ACHN (cell line): ENCODE data around the gene RRN3.
"Not testable (repeated sequence)": the region's sequence is repeated elsewhere in the genome, so short reads cannot be mapped to it uniquely, and the experiment has no call there.

Experiments used
- DNase-seq: peaks from one replicate; pipeline ENCODE4 v3.0.0-alpha.2; 2015
- in situ Hi-C: cut with HindIII; loops from 2 replicates; pipeline ENCODE4 v1.10.0; 2017; ENCODE audit warnings: low sequenced_read_pairs, low pct_ligation_motif_present, low pct_unique_long_range_greater_than_20kb

Gene RRN3

DNA sequence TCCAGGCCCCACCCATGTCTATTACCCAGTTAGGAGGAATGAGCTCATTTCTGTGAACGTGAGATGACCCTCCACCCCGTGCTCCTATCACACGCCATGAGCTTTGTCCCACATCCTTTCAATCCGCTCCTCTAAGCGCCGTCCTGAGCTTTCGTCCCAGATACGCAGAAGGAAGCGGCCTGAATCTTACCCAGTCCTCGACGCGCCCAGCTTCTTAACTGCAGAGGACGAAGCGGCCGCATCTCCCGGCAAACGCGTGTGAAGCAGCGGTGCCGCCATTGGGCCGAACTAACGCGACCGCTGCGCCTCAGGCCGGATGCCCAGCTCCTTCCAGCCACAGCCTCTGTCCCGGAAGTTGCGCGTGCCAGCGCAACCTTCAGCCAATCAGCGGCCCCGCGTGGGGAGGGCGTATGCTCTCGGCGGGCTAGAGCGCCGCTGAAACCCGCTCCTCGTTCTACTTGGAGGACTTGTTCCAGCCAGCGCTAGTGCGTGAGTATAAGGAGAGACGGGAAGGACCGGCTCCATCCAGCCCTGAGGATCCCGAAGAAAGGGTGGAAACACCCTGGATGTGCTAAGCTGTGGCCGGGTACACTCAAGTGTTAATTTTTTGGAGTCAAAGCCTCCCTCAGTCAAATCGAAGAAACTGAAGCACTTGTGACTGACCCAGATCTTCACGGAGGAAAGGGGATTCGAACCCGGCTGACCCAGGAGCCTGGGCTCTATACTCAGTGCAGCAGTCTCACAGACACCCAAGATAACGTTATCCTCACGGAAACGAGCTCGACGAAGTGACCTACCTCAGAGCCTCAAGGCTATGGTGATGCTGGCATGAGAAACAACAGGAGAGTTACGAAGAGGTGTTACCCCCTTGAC is at the start of gene RRN3:
TSS of gene RRN3 (minus strand) at position 318 of the 873 bp plus-strand sequence. CDS start at position 279, 39 bp downstream.
- in situ Hi-C loops = not testable (repeated sequence)
- DNase-seq = peak; percentile 95

- in situ Hi-C loops, DNase-seq: not testable (repeated sequence)
Measured at GRCh38 chr16:15143601-15144091, 49.6 kb upstream of the RRN3 start.

DNA sequence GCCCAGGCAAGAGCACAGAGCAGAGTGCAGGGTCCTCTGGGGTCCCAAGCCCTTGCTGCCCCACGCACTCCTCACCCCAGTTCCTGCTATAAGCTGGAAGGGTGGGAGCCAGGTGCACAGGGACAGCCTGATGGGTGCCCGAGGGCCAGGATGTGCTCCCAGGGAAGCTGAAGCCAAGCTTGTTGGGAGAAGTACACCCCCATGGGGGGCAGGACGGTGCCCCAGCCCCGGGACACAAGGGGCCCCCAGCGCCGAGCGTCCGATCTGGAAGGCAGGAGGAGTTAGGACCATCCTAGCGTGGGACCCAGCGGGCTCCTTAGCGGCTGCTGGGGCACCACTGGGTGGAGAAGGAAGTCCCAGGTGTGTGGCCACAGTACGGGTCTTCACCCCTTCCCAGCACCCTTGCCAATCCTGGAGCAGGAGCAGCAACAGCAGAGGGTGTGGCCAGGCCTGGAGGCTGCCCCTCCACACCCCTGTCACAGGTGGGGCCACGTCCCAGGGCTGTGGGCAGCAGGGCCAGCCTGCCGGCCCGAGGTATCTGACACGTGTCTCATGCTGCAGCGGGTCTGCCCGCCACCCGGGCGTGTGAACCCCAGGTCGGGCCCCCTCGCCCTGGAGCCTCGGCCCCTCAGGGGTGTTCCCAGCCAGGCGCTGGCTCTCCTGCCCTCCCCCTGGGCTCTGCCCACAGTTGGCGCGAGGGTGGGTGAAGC is 49.0 kb upstream of the RRN3 start:
- in situ Hi-C loops, DNase-seq: not testable (repeated sequence)

DNA sequence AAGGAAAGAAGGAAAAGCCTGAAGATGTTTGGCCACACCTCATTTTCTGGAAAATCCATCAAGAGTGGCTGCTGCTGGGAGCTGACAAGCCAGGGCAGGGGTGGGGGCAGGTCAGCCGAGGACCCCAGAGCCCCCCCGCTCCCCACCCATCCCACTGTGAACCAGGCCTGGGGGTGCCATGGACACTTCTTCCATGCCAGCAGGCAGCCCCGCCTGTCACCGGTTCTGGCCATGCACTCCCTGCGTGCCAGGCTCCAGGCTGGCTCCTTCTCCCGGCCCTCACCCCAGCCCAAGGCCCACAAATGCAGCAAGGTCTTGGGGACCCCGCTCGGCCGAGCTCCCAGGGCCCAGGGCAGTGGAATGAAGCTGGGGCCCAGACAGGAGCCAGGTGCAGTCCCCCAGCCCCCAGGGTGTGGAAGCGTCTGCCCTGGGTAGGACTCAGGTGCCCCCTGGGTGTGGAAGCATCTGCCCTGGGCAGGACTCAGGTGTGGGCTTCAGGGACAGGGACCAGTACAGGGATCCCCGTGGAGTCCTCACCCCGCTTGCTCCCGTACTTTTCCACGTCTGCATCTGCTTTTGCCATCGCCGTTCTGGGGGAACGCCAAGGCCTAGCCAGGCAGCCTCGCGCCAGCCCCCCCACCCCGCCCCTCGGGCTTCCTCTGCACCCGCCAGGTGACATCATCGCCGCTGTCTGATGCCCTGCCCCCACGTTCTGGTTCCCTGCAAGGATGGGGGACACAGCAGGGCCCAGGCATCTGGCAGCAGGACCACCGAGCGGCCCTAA is 48.2 kb upstream of the RRN3 start:
- in situ Hi-C loops, DNase-seq: not testable (repeated sequence)

- in situ Hi-C loops = no loop called here
- DNase-seq = no peak
Measured at GRCh38 chr16:15141586-15141985, 47.5 kb upstream of the RRN3 start.

- in situ Hi-C loops, DNase-seq: not testable (repeated sequence)
Measured at GRCh38 chr16:15140444-15141365, 46.6 kb upstream of the RRN3 start.

GRCh38 chr16:15137514-15137913 is 43.4 kb upstream of the RRN3 start:
- in situ Hi-C loops, DNase-seq: not testable (repeated sequence)

GRCh38 chr16:15135483-15136360 is 41.6 kb upstream of the RRN3 start:
- DNase-seq, in situ Hi-C loops: not testable (repeated sequence)

DNA sequence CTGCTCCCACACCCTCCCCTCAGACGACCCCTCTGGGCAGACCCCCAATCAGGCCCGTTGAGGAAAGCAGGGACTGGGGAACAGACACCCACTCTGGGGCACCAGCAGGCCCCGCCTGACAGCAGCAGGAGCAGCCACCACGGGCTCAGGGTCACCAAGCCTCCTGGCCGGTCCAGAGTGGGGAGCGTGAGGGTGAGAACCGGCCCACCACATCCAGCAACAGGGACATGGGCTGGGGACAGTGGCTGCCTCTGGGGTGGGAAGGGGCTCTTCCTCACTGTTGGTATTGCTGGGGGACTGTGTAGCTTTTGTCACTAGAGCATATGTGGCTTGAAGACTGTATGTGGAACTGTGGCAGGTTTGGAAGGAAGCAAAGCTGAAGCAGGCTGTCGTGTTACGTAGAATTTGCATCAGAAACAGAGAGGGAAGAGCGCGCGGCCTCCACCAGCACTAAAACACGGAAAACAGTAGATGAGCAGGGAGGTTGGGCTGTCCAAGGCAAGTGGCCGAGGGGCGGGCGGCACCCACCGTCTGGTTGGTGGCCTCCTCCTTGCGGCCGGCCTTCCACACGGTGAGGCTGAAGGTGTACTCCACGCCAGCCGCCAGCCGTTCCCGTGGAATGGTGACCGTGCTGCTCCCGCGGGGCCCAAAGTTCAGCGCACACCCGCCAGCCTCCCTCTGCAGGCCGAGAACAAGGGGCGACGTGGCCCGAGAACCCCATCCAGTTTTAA is 40.8 kb upstream of the RRN3 start:
- DNase-seq, in situ Hi-C loops: not testable (repeated sequence)

DNA sequence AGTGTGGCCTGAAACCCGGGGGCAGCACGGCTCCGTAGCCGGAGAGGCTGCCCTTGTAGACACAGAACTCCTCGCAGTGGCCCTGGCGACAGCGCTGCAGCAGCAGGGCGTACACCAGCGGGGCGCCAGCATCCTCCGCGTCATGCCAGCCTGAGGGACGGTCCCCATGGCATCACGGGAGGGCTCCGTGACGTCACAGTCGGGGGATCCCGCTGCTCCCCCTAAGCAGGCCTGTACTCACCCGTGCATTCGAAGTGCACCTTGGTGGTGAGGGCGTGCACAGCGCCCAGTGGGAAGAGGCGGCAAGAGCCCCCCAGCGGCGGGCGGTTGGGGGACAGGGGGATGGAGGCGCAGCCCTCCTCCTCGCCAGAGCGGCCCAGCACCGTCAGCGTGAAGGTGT is 39.5 kb upstream of the RRN3 start:
- DNase-seq, in situ Hi-C loops: not testable (repeated sequence)

DNA sequence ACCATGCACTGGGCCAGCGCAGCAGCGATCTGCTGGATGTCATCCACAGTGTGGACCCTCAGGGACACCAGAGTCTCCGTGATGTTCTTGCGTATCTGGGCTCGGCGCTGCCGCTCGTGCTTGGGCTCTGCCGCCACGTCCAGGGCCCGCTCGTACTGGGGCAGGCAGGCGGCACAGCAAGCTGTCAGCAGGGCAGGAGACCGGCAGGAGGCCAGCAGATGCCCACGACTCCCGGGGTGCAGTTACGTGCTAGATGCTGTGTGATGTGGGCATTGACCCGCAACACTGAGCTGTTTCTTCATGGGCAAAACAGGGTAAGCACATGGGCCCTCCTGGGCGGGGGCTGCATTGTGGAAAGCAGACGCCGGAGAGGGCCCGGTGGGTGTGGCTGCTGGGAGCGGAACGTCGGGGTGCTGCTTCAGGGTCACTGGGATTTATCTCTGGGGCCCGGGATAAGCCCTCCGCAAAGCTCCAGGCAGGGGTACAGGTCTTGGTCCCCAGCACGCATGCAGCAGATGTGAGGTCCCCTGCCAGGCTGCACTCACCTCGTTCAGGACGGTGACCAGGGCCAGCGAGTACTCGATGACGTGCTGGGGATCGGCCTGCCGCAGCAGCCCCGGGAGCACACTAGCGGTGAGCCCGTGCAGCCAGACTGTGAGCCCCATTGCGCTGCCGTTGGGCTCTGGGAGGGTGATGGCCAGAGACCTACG is 38.8 kb upstream of the RRN3 start:
- in situ Hi-C loops, DNase-seq: not testable (repeated sequence)

- in situ Hi-C loops, DNase-seq: not testable (repeated sequence)
Measured at GRCh38 chr16:15130943-15131700, 37.0 kb upstream of the RRN3 start.

DNA sequence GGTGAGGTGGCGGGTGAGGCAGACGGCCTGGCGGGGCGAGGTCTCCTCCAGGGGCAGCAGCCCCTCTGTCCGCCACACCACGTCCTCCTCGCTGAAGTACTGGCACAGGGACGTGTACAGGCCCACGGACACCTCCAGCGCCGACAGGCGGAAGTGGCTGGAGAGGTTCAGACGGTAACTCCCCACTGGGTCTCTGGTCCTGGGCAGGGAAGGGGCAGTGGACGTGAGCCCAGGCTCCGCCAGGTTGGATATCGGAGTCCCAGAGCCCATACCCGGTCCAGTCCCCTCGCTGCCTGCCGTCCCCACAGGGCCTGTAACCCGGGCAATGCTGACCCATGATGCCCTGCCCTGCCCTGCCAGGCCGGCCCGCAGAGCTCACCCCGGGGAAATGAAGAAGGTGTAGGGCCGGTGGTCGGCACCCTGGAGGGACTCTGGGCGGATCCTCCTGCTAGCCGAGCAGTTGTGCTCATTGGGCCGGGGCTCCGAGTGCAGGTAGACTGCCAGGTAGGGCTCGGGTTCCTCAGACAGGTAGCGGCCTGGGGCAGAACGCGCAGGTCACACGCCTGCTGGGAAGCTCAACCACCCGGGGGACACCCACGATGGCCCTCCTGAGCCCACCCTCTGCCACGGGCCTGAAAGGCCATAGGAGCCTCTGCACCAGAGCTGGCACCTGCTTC is 36.3 kb upstream of the RRN3 start:
- in situ Hi-C loops, DNase-seq: not testable (repeated sequence)

DNA sequence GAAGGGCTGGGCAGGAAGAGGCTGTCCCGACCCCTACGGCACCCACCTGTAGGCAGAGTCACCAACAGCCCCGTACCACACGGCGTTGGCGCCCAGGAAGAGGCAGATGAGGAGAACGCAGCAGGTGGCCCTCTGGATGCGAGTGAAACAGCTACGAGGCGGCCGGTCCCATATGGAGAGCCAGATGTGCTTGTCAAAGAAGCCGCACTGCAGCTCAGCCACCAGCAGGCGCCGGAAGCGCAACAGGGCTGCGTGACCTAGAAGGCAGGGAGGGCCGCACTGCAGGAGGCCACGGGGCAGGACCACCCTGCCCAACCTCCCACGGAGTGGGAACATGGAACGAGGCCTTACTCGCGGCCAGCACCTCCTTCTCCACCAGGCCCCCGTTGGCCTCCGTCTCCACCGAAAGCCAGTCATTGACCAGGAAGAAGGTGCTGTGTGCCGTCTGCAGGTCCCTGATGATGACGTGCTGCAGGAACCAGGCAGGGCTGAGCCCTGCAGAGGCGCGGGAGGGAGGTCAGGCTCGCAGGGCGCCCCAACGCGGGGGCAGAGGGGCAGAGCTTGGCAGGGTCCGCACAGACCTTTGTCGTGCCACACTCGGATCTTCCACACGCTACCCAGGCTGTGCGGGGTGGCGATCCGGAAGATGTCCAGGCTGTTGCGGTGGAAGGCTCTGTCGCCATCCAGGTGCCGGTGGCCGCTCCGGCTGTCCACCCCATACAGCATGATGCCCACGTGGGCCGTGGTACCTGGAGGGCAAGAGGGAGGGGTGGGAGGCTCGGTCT is 33.8 kb upstream of the RRN3 start:
- in situ Hi-C loops, DNase-seq: not testable (repeated sequence)
